Sigmoid colon (tissue), 4 donors: ENCODE measurements around the gene DCAF8L2.

Source experiments
- CTCF ChIP-seq, 4 experiments: fragments of 450-650 bp in 3 of 4; fragments of 200-600 bp in 1 of 4; IDR thresholded peaks; one replicate each; pipeline ENCODE4 v1.5.1; 2016 to 2019; ENCODE audit warnings: antibody characterized with exemption in 4 of 4, mild to moderate bottlenecking in 3 of 4, moderate library complexity in 2 of 4
- POLR2A ChIP-seq, 2 donors: fragments of 450-650 bp; IDR thresholded peaks; one replicate each; pipeline ENCODE4 v1.6.1; 2016; ENCODE audit warnings: antibody characterized with exemption in 2 of 2, mild to moderate bottlenecking in 2 of 2, moderate library complexity in 2 of 2
- POLR2AphosphoS5 ChIP-seq, 4 donors: sonication (generic); formaldehyde crosslinking; IDR thresholded peaks; one replicate each; pipeline ENCODE4 v1.6.1; 2017; ENCODE audit warnings: antibody characterized with exemption in 4 of 4

GRCh38 chrX:27751976-27752375 is 161.8 kb downstream of the DCAF8L2 start:
- TF ChIP-seq POLR2AphosphoS5 (IDR thresholded peaks at IDR 0.05): no peak
- TF ChIP-seq CTCF (IDR thresholded peaks at IDR 0.05): no peak
- no peak for TF ChIP-seq POLR2A (IDR thresholded peaks at IDR 0.05)
